Brain pericyte (primary cell): ENCODE measurements around the gene FRMD4B.
"Not testable (repeated sequence)": the region's sequence is repeated elsewhere in the genome, so short reads cannot be mapped to it uniquely, and the experiment has no call there.

Experiments used
- DNase-seq: peaks from one replicate; pipeline ENCODE4 v3.0.0-alpha.2; 2012; ENCODE audit warnings: low read depth, low spot score

Gene FRMD4B

DNA sequence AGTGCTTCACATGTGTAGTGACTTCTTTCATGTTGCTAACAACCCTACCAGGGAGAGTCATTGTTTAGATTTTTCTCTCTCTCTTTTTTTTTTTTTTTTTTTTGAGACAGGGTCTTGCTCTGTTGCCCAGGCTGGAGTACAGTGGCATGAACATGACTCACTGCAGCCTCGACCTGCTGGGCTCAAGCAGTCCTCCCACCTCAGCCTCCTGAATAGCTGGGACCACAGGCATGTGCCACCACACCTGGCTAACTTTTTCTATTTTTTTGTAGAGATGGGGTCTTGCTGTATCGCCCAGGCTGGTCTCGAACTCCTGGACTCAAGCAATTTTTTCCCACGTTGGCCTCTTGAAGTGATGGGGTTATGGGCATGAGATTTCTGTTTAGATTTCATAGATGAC, 63.4 kb downstream of the FRMD4B start:
- not testable (repeated sequence) for DNase-seq

DNA sequence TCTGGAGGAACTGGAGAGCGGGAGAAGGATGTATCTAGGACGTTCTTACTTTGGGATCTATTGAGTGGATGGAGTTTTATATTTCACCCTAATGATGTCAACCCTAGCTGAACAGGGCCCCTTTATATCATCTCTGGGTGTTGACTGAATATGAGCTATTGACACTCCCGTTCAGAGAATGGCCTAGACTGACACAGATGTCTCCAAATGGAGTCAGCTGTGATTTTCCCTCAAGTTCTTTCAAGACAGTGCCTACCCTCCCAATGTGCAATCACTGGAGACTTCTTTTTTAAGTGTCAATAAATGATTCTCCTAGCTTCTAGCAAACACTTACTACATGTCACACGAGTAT, 63.8 kb downstream of the FRMD4B start:
- DNase-seq: no peak

DNA sequence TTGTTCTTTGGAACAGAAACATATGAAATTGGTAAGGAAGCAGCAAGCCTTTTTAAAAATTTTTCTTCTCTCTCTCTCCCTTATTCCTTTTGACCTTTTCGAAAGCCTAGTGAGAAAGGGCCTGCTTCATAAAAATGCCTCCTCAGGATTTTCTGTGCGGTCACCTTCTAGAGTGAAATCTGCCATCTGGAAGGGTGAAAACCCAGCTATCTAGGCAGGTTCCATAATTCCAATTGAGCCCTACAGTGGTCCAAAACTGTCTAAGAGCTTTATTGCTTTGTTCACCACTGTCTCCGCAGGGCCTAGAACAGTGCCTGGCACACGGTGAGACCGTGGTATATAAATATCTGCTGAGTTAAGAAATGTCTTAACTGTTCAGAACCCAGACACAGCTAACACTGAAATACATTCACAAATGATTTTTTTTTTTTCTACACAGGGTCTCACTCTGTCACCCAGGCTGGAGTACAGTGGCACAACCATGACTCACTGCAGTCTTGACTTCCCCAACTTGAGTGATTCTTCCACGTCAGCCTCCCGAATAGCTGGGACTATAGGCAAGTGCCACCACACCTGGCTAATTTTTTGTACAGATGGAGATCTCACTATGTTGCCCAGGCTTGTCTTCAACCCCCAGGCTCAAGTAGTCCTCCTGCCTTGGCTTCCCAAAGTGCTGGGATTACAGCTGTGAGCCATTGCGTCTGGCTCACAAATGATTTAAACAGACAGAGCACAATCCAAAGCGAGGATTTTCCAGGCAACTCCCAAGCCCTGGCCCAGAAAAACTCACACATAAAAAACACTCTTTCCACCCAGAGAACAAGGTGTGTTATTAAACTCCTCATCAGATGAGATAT, 64.4 kb downstream of the FRMD4B start:
- no peak for DNase-seq

DNA sequence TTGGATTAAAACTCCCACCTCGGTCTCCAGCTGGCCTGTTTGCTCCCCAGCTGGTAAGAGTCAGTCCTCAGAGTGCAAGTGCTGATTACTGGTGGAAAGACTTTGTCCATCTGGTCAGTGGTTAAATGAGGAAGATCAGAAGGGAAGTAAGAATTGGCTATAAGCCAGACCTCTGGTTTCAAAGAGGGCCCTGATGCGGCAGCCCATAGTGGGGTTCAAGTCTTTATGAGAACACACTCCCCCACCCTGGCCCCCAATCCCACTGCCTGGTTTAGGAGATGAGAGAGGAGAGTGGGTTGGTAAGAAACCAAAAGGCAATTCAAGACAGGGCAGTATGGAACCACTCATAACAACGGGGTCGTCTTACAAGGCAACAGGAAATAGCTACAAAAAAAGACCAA, 65.0 kb downstream of the FRMD4B start:
- DNase-seq: no peak

DNA sequence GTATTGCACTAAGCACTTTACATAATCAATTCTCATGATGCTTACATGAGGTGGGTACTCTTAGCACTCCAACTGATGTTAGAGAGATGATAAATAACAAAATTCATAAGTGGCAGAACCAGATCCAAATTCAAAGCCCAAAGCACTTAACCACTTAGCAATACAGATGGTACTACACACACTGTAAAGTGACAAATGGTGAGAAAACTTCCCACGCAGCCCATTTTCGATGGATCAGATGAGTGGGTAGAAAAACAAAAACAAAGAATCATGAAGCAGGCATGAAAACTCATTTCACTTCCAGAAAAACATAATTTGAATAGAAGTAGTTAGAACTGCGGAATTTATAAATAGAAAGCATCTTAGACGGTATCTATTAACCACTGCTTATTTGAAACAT, 66.2 kb downstream of the FRMD4B start:
- DNase-seq: no peak

DNA sequence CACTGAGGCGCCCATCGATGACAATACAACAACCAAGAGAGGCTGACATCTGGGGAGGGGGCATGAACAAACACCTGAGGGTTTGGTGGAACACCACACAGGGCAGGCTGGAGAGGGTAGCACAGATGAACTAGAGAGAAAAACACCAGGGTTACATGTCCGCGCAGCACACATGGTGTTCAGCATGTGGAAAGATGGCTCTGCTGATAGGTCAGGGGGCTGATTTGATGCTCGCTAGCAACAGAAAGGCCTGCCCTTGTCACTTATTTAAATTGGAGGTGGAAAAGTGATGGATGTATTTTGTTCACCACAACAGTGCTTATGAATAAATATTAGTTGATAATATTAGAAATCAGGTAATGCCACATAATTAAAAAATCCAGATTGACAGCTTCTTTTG, 67.5 kb downstream of the FRMD4B start:
- DNase-seq: no peak

DNA sequence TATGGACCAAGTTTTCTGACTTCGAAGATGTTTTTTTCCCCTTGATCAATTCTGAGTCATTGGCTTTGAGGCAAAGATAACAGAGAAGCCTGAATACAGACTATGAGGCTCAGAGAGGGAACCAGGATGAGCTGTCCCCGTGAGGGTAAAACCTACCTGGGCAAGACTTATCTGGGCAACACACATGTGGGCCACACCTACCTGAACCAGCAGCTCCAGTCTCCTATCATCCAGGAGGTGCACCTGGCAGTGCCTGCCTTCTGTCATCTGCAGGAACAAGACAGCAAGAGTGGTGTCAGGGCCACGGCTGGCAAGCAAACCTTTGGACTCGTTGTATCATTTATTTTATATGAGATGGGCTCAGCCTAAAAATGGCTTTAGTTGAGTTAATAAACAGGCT, 72.6 kb downstream of the FRMD4B start:
- DNase-seq: no peak

DNA sequence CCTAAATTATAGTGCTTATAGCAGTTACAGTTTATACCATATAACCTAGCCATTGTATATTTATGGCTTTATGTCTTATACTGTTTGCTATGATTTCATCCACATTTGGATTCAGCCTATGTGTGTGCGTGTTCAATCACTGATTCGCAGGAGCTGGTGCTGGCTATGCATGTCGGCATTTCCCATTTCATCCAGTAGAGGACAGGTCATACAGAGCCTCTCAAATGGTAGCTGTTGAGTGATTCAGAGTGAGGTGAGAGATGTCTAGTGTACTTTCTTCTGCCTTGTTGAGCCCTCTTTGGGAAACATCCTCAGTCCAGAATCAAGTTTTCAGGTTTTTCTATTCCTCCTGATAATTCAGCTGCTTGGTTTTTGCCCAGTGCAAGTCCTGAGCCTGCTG, 76.1 kb downstream of the FRMD4B start:
- DNase-seq: no peak

DNA sequence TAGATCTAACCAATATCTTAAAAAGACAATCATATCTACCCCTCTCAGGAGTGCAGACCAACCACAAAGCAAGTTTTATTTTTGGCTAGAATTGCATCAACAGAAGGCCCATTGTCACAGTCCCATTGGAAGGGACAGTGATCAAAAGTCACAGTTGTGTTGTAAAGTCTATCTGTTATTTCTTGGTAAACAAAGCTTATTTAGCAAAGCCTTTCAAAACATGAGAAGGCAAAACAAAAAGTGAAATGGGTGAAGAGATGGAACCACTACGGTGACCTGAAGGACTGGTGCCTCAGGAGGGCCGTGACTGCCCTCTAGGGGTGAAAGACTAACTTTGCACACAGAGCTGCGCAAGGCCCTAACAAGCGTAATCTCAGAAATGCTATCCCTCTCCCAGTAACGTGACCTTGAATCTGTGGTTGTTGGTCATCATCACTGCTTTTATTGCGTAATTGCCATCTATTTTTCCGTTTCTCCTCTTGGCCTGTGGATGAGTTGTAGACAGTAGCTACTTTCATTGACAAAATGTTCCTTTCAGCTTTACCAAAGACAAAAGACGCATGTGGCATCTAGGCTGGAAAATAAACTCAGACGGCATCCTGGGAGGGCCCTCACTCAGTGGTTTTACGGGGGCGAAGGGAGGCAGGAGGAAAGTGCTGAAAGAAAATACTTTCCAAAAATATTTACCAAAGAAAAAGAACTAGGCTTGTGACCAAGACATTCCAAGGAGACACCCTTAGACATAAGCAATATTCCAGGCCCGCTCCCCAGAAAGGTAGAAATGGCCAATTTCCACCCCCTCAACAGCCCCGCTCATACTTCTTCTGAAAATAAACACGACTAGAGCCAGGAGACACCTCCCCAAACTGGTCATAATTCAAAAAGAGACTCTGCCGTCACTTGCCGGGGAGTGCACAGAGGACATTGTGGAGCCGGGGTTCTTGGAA, 79.4 kb downstream of the FRMD4B start:
- peak; percentile 52 for DNase-seq

DNA sequence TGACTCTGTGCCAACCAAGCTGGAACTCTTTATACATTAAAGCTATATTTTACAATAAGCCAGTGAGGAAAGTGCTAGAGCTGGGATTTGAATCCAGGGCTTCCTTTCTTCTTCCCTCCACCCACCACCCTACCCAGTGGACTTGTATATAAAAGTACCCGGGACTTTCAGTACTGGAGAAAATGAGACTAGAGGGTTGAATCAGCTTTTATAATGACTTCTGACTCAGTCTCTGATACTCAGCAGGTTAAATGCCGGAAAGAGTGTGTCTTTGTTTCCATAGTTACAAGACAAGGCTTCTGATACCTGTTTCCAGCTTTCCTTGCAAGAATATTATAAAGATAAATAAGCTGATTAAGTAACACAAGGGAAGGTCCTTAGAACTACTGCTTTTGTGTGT, 80.9 kb downstream of the FRMD4B start:
- DNase-seq: no peak

DNA sequence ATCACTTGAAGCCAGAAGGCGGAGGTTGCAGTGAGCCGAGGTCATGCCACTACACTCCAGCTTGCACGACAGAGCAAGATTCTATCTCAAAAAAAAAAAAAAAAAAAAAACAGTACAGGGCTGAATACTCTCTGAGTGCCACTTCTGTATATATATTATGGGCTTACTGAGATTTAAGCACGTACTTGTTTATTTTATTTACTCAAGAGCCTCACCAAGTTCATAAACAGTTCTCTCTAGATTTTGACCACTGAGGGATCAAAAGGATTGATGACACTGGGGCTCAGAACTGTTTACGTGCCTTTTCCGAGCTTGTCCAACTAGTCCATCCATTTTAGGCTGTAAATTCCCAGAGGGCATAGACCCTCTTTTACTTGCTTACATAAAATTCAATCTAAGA, 81.5 kb downstream of the FRMD4B start:
- no peak for DNase-seq

DNA sequence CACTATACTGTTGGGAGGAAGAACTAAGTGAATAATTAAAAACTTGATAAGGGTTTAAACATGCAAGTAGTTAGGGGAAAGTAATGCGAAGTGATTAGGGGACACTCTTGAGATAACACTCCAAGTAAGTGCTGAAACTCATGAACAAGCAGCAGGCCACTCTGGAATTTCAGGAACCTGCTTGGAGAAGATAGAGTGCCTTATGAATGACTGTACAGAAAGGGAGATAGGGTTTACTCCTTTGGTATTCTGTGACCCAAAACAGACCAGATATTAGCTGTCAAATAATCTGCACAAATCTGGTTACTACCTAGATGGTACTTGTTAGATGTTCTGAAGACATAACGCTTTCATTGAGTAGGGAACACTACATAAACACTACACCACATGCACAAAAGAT, 85.6 kb downstream of the FRMD4B start:
- DNase-seq: no peak

DNA sequence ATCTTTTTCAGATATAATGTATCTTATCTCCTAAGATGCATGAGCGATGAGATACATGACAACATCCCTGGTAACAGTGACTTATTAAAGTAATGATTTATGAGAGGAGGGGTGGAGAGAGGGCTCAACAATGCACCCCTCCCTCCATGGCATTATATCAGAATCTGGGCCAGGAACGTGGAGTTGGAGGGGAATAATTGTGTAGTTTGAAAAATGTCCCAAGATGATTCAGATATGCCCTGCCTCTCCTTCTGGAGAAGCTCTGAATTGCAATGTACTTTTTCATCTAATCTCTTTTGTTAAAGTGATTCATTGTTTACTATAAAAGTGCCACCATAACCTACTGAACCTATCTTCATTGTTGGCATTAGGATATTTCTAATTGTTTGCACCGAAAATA, 86.5 kb downstream of the FRMD4B start:
- DNase-seq: no peak

DNA sequence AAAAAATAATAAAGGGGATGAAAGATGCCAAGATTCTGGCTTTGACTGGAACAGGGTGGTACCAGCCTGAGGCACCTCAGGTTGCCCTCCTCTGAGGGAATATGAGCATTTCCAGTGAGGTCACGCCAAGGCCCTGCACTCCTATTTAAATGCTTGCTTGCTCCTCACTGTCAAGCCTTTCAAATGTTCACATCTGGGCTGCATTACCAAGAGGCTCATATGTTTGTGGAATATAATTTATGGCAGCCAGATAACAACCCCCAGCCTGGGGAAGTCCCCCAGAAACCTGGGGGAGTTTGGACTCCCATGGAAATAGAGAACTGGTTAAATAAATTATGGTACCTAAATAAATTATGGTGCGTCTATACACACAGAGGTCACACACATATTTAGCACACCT, 88.4 kb downstream of the FRMD4B start:
- DNase-seq: no peak

DNA sequence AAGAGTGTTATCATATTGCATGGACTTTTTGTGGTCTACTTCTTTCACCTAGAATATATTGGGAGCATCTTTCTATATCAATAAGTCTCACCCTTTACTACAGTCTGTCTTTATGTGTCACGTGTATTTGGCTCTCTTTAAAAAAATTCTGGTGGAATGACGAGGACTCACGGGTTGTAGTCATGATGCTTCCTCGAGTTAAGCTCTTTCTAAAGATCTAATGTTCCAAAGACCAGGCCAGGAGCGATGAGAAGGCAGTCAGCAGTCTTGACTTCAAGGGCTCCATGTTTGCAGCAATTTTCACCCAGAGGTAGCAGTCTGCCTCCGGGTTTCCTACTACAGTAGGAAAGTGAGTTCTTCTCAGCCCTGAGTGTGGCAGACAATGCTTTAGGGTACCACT, 88.9 kb downstream of the FRMD4B start:
- no peak for DNase-seq

DNA sequence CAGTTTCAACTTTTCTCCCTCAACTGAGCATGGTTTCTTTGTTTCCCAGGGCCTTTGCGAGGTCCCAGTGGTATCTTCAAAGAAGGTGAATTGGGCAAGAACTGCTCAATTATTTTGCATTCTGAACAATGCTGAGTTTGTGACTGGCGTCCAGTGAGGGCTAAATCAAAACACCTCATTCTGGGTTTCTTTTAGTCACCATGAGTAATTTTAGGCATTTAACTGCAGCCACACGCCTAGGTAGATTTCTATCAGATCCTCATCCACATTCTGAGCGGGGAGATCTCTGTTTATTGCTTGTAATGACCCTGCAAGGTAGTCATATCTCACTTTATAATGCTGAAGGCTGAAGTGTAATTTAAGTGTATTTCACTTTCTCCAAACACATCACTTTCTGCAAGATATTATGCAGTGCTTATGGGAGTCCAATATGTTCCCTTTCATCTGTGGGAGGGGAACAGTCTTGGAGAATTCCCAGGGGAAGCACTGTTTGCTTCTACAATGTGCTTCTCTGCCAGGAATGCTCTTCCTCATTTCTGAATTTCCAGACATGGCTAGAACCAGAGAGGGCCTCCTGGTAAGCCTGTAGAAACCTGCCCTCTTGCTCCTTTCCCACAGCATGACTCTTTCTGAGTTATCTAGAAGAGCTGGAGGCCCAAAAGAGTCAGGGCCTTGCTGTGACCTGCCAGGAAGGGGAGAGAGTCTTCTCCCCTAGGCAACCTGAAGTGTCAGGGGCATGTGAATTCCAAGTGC, 91.7 kb downstream of the FRMD4B start:
- peak; percentile 27 for DNase-seq

DNA sequence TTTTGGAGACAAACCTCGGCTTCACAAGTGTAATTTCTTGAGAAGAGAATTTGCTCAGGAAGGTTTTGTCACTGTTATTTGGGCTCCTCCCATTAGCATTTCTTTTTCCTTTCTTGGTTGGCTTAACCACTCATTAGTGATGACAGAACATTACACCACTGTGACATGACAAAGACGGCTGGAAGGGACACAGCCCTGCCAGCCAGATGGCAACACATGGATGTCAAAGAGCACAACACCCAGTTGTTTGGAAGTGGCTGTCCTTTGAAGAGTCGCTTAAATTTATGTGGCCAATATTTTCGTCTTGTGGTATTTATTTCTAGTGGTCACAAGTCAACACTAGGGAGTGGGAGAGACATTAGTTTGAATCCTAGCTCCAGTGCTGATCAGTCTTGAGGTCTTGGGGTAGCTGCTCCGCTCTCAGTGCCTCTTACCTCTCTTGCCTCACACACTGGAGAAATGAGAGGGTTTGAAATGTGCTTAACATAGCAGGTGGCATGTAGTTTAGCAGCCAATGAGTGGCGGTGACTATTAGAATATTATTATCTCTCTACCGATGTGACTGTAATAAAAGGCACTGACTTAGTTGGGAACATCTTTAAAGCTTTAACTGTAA, 92.8 kb downstream of the FRMD4B start:
- no peak for DNase-seq

DNA sequence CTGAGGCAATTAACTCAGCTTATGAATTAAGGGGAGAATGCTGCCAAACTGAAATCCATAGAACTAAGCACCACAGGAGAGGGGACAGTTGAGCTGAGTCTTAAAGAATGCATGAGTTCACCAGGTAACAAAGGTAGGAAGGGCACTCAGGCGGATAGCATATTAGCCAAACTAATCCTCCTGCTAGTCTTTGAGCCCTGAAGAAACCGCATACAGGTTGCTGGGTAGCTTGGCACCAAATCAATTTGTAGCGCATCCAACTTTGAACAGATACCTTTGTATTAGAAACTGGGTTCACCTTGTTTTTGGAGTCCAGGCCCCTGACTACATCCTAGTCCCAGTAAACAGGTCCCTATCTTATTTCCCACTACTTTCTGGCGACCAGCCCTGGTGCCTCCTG, 93.7 kb downstream of the FRMD4B start:
- no peak for DNase-seq

DNA sequence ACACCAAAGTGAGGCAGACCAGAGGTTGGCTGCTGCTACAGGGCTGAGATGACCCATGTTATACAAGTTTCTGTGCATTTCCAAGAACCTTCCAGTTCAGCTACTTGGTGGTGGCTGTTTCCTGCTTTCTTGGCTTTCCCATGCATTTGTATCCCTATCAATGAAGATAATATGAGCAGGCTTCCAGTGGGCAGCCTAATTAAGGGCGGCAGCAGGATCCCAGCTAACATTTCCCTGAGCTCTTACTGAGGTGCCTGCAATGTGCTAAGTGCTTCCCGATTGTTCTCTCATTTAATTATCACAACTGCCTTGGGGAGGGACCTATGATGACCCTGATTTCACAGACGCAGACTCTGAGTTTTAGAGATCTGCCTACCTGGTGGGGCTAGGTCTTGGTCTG, 95.5 kb downstream of the FRMD4B start:
- no peak for DNase-seq

DNA sequence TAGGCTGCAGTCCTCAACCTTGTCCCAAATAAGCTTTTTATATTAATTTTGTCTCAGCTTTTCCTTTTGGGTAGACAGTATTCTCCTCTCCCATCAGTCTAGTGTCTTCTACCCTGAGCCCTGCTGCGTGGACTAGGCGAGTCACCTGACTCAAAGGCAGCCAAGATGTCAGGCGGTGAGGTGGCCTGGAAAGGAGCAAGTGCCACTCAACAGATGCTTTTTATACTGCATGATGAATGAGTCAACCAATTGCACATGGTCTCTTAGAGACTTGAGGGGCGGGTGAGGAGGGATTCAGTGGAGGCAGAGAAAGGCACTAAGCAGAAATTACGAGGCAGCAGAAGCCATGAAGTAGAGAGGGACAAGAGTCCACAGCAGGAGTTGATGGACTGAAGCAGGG, 95.9 kb downstream of the FRMD4B start:
- no peak for DNase-seq

DNA sequence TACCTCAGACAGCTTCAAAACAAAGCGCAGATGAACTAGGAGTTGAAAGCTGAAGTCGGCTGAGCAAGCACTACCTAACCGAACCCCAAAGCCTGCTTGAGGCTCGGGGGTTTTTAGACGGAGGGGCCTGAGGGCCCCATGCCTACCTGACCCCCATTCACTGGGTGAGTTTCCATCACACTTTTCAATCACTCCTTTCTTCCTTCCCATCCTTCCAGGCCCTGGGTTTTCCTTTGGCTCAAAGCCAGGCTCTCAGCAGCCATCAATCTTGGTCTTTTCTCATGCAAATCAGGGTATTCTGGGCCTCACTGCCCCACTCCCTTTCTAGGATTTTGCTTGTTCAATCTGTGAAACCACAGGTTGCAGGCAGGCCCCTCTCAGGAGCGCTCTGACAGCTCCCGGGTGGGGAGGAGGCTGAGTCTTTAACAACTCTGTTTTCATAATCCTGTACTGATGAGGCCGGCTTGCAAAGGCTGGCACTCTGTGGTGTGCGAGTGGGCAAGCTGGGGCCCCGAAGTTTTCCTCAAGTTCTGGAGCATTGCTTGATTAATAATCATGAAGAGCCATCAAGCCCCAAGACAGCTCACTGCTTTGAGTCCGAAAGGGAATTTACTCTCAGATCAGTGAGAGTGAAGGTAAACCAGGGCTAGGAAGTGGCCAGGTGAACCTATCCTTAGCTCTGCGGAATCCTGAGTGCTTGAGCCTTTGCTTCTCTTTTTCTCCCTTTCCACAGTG, 97.6 kb downstream of the FRMD4B start:
- DNase-seq: no peak
